ENCODE data around the gene KAT8. TPM values are rescaled to one million over a fixed set of nuclear protein-coding genes. Genes with fewer than 3 reads are reported as not detected.
"Not testable (repeated sequence)": the region's sequence is repeated elsewhere in the genome, so short reads cannot be mapped to it uniquely, and the experiment has no call there.

Gene KAT8
- total RNA-seq, 1 donor = 76.5 TPM

DNA sequence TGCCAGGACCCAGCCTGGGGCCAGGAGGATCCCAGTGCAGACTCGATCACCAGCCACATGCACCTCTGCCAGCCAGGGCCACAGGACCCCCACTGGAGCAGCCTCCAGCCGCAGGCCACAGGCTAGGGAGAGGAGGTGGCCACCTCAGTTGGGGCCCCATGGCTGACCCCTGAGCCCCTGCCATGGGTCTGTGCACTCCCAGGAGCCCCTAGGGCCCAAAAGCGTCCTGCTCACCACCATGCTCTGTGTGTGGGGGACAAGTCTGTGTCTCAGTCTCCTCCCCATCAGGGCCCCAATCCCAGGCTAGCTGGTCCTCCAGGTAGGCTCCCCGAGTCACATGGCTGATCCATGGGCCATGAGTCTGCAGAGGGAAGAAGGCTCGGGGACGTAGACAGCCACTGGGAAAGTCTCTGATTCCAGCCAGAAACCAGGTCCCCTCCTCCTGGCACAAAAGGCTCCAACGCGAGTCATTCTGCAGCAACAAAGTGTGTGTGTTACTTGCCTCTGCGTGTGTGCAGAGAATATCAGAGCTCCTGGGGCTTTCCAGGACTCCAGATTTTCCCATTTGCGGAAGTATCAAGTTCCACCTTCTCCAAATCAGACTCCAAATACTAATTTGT lies 24.1 kb downstream of the KAT8 start:
- Histone ChIP-seq H3K4me1 (ENCODE audit: insufficient read depth, low read length) (peaks cover 31% of the 10 kb centered on the region), H3K4me3 (ENCODE audit: low read length) (no peak overlapping the region), H3K27me3 (ENCODE audit: insufficient read depth, low read length) (no peaks in the 10 kb centered on the region), H3K9me3 (ENCODE audit: low read depth, low read length) (no peaks in the 10 kb centered on the region)

DNA sequence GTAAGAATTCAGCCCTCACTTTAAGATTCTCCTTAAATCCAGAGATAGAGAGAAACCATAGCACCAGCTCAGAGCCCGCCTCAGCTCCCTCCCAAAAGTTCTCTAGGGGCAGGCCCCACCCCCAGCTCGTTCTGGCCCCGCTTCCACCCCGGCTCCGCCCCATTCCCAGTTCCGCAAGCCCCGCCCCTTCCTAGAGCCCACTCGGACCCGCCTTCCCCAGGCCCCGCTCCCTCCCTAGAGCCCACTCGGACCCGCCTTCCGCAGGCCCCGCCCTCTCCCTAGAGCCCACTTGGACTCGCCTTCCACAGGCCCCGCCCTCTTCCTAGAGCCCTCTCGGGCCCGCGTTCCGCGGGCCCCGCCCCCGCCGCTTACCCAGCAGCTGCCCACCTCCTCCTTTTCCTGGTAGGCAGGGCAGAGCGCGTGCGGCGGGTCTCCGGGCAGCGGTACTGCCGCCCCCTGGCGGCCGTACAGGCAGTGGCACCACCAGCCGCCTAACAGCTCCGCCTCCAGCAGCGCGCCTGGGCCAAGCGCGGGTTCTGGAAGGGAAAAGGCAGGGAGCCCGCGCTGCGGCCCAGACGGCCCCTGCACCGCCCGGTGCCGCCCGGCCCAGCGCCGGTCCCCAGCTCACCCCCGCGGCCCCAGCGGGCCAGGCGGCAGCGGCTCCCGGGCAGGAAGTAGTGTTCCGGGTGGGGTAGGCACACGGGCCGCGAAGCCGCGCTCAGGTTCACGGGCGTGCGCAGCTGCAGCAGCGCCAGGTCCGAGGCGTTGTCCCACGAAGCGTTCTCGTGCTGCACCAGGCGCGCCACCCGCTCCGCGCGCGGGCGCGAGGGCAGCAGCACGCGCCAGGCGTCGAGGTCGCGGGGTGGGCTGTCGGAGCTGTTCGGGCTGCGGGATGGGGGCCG lies 24.9 kb downstream of the KAT8 start:
- H3K4me3 ChIP-seq (ENCODE audit: low read length) = peak overlapping the region; percentile 43
- no peaks in the 10 kb centered on the region for H3K9me3 ChIP-seq (ENCODE audit: low read depth, low read length)
- no peaks in the 10 kb centered on the region for H3K27me3 ChIP-seq (ENCODE audit: insufficient read depth, low read length)
- H3K4me1 ChIP-seq (ENCODE audit: insufficient read depth, low read length) = peaks cover 31% of the 10 kb centered on the region

DNA sequence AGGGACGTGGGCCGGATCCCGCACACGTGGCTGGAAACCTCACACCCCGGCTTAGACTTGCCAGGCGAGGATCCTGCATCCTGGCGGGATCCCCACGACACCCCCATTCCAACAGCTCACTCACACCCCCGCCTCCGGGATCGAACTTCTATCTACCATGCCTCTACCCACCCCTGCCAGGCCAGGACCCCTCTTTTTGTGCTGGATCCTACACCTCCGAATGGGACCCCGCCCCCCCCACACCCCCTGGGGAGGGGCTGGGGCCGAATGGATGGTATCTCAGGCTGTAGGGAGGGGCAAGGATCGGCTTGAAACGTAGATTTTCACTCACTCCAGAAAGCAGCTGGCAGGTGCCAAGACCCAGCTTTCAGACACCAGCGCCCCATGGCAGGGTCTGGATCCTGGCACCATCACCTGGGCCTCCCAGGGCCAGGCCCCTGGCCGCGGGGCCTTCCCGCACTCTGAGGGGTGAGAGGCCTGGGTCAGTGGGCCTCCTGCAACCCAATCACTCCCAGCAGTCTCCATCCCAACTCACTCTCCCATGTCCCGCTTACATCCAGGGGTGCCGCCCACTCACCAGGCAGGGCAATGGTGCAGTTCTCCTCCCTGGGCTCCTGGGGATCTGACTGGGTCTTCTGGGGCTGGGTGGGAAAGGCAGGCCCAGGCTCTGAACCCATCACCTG lies 25.7 kb downstream of the KAT8 start:
- no peaks in the 10 kb centered on the region for H3K9me3 ChIP-seq (ENCODE audit: low read depth, low read length)
- no peaks in the 10 kb centered on the region for H3K27me3 ChIP-seq (ENCODE audit: insufficient read depth, low read length)
- peaks cover 31% of the 10 kb centered on the region for H3K4me1 ChIP-seq (ENCODE audit: insufficient read depth, low read length)
- peak overlapping the region; percentile 43 for H3K4me3 ChIP-seq (ENCODE audit: low read length)

DNA sequence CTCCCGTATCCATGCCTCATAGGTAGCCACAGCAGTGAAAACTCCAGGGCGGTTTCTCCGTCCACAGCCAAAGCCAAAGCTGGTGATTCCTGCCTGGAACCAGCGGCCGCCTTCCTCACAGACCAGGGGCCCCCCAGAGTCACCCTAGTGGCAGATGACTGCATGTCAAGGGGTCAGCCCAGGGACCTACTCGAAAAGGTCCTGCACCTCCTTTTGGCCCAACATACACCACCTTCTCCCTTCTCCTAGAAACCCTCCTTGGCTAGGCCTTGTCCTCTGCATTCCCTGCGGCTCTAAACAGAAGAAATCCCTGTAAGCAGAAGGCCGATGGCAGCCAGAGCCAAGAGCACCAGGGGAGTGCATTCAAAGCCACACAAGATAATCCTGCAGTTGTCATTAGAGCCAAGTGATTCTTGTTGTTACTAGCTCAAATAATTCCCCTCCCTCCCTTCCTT lies 26.3 kb downstream of the KAT8 start:
- Histone ChIP-seq H3K9me3 (ENCODE audit: low read depth, low read length) (no peaks in the 10 kb centered on the region), H3K4me3 (ENCODE audit: low read length) (no peak overlapping the region), H3K4me1 (ENCODE audit: insufficient read depth, low read length) (peaks cover 31% of the 10 kb centered on the region), H3K27me3 (ENCODE audit: insufficient read depth, low read length) (no peaks in the 10 kb centered on the region)

DNA sequence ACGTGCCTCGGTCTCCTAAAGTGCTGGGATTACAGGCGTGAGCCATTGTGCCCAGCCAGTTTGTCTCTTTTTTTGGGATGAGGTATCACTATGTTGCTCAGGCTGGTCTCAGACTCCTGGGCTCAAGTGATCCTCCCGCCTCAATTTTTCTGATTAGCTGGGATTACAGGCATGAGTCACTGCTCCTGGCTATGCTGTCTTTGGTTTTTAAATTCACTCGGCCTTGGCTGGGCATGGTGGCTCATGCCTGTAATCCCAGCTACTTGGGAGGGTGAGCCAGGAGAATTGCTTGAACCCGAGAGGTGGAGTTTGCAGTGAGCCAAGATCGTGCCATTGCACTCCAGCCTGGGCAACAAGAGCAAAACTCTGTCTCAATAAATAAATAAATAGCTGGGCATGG lies 27.0 kb downstream of the KAT8 start:
- not testable (repeated sequence) for H3K9me3 ChIP-seq (ENCODE audit: low read depth, low read length); H3K27me3 ChIP-seq (ENCODE audit: insufficient read depth, low read length); H3K4me3 ChIP-seq (ENCODE audit: low read length)
- peaks cover 35% of the 10 kb centered on the region for H3K4me1 ChIP-seq (ENCODE audit: insufficient read depth, low read length)

DNA sequence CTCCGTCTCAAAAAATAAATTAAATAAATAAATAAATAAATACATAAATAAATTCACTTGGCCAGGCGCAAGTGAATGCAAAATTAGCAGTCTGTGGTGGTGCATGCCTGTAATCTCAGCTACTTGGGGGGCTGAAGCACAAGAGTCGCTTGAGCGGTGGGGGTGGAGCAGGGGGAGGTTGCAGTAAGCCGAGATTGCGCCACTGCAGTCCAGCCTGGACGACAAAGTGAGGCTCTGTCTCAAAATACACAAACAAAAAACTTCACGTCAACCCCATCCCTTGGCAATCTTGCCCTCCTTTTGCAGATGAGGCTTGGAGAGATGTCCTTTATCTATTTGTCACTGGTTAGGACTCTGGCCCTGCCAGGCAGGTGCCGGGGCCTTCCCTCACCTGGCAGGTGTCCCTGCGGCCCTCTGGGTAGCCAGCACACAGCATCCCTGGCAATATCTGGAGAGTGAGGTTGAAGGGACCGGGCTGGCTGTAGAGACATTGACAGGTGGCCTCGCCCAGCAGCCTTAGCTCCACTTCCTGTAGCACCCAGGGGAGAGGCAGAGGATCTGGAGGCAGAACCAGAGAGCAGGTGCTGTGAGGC lies 28.0 kb downstream of the KAT8 start:
- peaks cover 46% of the 10 kb centered on the region for H3K4me1 ChIP-seq (ENCODE audit: insufficient read depth, low read length)
- H3K9me3 ChIP-seq (ENCODE audit: low read depth, low read length) = no peaks in the 10 kb centered on the region
- no peak overlapping the region for H3K4me3 ChIP-seq (ENCODE audit: low read length)
- no peaks in the 10 kb centered on the region for H3K27me3 ChIP-seq (ENCODE audit: insufficient read depth, low read length)

DNA sequence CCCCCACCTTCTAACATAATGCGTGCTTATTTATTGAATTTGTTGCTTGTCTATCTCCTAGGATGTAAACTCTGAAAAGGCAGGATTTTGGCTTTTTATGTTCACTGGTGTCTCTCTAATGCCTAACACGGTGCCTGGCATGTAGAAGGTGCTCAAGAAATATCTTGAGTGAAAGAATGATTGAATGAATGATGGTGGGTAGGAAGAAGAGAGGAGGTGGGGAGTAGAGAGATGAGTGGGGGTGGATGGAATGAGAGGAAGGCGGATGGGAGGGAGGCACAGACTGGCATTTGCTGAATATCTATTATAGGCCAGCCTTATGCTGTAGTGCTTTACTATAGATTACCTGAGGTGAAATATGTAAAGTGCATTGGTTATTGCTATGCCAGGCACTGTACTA lies 30.1 kb downstream of the KAT8 start:
- H3K4me1 ChIP-seq (ENCODE audit: insufficient read depth, low read length) = peaks cover 45% of the 10 kb centered on the region
- no peaks in the 10 kb centered on the region for H3K9me3 ChIP-seq (ENCODE audit: low read depth, low read length)
- no peaks in the 10 kb centered on the region for H3K27me3 ChIP-seq (ENCODE audit: insufficient read depth, low read length)
- no peak overlapping the region for H3K4me3 ChIP-seq (ENCODE audit: low read length)

DNA sequence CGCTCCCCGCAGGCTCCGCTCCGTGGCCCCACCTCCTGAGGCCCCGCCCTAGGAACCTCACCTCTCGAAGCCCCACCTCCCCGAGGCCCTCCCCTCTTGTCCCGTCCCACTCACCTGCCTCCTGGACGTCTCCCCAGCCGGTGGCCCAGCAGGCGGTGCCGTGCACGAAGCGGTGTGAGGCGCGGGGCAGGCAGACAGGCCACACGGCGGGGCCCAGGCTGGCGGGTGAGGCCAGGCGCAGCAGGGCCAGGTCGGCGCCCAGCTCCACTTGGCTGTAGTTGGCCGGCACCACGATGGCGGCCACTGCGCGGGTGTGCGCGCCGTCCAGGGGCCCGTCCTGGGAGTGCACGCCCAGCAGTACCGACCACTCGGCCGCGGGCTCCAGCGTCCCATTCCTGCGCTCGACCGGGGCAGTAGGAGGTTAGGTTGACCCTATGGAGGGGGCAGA lies 30.8 kb downstream of the KAT8 start:
- no peaks in the 10 kb centered on the region for H3K9me3 ChIP-seq (ENCODE audit: low read depth, low read length)
- H3K27me3 ChIP-seq (ENCODE audit: insufficient read depth, low read length) = no peaks in the 10 kb centered on the region
- no peak overlapping the region for H3K4me3 ChIP-seq (ENCODE audit: low read length)
- H3K4me1 ChIP-seq (ENCODE audit: insufficient read depth, low read length) = peaks cover 37% of the 10 kb centered on the region

DNA sequence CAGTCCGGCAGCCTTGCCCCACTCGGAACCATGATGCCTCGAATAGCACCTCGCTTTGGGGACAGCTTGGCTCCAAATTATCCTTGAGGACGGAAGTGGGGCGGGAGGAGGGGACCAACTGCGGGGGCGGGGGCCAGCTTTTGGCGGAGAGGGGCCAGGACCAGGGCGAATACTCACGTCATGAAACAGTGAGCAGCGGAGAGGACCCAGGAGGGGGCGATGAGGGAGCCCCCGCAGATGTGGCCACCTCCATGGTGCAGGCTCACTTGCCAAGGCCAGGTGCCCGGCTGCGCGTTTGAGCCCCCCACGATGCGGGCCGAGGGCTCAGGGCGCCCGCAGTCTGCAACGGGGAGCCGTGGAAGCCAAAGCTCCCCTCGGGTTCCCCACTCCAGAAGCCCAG lies 31.4 kb downstream of the KAT8 start:
- H3K9me3 ChIP-seq (ENCODE audit: low read depth, low read length) = no peaks in the 10 kb centered on the region
- H3K27me3 ChIP-seq (ENCODE audit: insufficient read depth, low read length) = no peaks in the 10 kb centered on the region
- no peak overlapping the region for H3K4me3 ChIP-seq (ENCODE audit: low read length)
- peaks cover 36% of the 10 kb centered on the region for H3K4me1 ChIP-seq (ENCODE audit: insufficient read depth, low read length)

DNA sequence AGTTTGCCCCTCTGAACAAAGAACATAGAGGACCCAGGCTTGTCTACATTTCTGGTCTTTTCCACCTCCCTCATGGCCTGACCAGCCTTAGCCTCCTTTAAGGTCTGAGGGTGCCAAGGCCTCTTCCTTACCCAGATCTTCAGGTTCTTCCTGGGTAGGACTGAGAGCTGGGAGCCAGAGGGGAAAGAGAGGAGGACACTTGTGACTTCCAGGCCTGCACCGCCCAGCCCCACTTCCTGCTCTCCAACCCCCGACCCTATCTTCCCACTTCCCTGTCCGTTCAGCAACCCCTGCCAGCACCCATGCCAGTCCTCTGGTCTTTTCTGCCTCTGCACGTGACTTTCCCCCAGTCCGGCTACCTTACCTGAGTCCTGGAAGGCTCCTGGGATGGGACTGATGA lies 31.9 kb downstream of the KAT8 start:
- Histone ChIP-seq H3K4me3 (ENCODE audit: low read length) (no peak overlapping the region), H3K27me3 (ENCODE audit: insufficient read depth, low read length) (no peaks in the 10 kb centered on the region), H3K9me3 (ENCODE audit: low read depth, low read length) (no peaks in the 10 kb centered on the region), H3K4me1 (ENCODE audit: insufficient read depth, low read length) (peaks cover 36% of the 10 kb centered on the region)

DNA sequence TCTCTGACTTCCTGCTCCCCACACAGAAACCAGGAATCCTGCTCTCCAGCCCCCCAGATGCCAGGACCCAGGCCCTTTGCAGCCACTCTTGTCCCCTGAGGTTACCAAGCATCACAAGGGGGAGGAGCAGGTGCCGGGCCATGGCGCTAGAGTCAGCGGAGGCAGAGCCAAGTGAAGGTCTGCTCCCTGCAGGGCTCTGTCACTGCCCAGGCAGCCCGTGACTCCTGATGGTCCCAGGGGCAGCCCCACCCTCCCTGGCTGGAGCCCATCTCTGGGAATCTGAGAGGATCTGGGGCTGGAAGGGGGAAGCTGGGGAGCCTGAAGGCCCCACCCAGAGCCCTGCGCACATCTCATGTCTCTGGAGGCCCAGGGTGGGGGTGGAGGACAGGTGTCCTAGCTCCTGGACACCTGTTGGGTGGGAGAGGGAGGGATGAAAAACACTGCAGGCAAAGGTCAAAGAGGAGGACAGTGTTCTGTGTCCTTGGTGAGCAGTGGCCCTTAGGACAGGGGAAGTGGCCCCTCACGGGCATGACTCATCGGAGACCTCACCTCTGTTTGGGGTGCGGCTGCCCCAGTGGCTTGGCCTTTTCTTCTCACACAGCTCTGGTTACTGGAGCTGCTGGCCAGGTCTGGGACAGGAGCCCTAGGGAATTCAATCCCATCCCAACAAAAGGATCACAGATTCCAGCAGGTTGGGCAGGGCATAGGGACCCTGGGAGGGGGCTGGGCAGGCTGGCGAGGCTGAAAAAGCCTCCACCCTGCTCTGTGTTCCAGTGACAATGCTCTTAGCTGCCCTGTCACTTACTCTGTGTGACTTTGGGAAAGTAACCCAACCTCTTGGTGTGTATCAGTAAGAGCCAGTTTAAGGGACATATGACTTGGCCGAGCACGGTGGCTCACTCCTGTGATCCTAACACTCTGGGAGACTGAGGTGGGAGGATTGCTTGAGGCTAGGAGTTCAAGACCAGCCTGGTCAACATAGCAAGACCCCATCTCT lies 32.7 kb downstream of the KAT8 start, which contains the start of gene PRSS36:
Gene PRSS36, minus strand, starts transcription at position 173 of the 997 bp plus-strand sequence. Its CDS starts 31 bp downstream, at position 142.
- Histone ChIP-seq H3K27me3 (ENCODE audit: insufficient read depth, low read length) (no peaks in the 10 kb centered on the region), H3K4me3 (ENCODE audit: low read length) (no peak within 1 kb of the TSS), H3K4me1 (ENCODE audit: insufficient read depth, low read length) (peaks cover 36% of the 10 kb centered on the region), H3K9me3 (ENCODE audit: low read depth, low read length) (no peaks in the 10 kb centered on the region)

DNA sequence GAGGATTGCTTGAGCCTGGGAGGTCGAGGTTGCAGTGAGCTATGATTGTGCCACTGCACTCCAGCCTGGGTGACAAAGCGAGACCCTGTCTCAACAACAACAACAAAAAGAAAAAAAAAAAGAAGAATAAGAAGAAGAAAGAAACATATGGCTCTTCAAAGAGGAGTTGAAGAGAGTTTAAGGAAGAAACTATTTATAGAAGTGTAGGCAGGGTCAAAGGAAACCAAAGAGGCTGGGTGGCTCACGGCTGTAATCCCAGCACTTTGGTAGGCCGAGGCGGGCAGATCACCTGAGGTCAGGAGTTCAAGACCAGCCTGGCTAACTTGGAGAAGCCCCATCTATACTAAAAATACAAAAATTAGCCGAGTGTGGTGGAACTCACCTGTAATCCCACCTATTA lies 33.5 kb downstream of the KAT8 start:
- not testable (repeated sequence) for H3K4me3 ChIP-seq (ENCODE audit: low read length); H3K27me3 ChIP-seq (ENCODE audit: insufficient read depth, low read length); H3K9me3 ChIP-seq (ENCODE audit: low read depth, low read length)
- H3K4me1 ChIP-seq (ENCODE audit: insufficient read depth, low read length) = peaks cover 31% of the 10 kb centered on the region

DNA sequence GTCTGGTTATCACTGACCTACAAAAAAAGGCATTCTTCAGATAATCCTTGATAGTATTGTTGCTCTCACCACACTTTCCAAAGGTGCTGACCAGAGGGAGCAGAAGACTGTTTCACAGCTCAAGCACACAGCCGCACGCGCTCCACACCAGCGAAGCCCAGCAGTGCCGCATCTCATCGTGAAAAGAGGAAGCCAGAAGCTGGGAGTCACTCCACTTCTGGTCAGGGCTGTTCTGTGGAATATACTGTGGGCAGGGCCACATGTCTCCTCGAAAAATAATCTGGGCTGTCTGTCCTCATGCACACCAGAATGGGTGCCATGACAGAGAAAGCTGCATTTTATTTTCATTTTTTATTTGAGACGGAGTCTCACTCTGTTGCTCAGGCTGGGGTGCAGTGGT lies 39.7 kb downstream of the KAT8 start:
- Histone ChIP-seq H3K9me3 (ENCODE audit: low read depth, low read length) (no peaks in the 10 kb centered on the region), H3K27me3 (ENCODE audit: insufficient read depth, low read length) (no peaks in the 10 kb centered on the region), H3K4me1 (ENCODE audit: insufficient read depth, low read length) (peaks cover 9% of the 10 kb centered on the region), H3K4me3 (ENCODE audit: low read length) (no peak overlapping the region)

DNA sequence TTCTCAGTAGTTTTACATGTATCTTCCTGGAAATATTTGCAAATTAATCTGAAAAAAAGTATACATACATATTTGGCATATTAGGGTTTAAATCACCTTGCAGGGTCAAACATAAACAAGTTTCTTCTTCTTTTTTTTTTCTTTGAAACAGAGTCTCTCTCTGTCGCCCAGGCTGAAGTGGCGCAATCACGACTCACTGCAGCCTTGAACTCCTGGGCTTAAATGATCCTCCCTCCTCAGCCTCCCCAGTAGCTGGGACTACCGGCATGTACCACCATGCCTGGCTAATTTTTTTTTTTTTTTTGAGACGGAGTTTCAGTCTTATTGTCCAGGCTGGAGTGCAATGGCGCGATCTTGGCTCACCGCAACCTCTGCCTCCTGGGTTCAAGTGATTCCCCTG lies 49.9 kb downstream of the KAT8 start:
- Histone ChIP-seq H3K9me3 (ENCODE audit: low read depth, low read length) (no peaks in the 10 kb centered on the region), H3K4me3 (ENCODE audit: low read length) (no peak overlapping the region), H3K27me3 (ENCODE audit: insufficient read depth, low read length) (no peaks in the 10 kb centered on the region), H3K4me1 (ENCODE audit: insufficient read depth, low read length) (no peaks in the 10 kb centered on the region)

Measured in mononuclear cell (primary cell).